Breast epithelium (tissue), 3 donors: ENCODE results near the gene VAC14.

Experiments used
- POLR2A ChIP-seq: fragments of 450-650 bp; IDR thresholded peaks from one replicate; pipeline ENCODE4 v1.6.1; 2016; ENCODE audit warnings: antibody characterized with exemption, mild to moderate bottlenecking, moderate library complexity
- POLR2AphosphoS5 ChIP-seq, 3 donors: sonication (generic); formaldehyde crosslinking; IDR thresholded peaks; one replicate each; pipeline ENCODE4 v1.6.1; 2017; ENCODE audit warnings: antibody characterized with exemption in 3 of 3

GRCh38 chr16:70768203-70768580 is 32.8 kb downstream of the VAC14 start:
- TF ChIP-seq POLR2A (no peak), POLR2AphosphoS5 (IDR thresholded peaks at IDR 0.05) (no peak)
